Neural progenitor cell (in vitro differentiated cells): ENCODE results near the gene IFRD2. TPM values are rescaled to one million over a fixed set of nuclear protein-coding genes. Genes with fewer than 3 reads are reported as not detected.
"Not testable (repeated sequence)": the region's sequence is repeated elsewhere in the genome, so short reads cannot be mapped to it uniquely, and the experiment has no call there.

Experiments used
- DNase-seq: peaks from one replicate; pipeline ENCODE4 v3.0.0-alpha.2; 2016; ENCODE audit warnings: low spot score
- H2AFZ ChIP-seq: fragments of 200-600 bp; sonication (generic); replicated peaks from 2 replicates; pipeline ENCODE4 v1.6.1; 2016; ENCODE audit warnings: antibody characterized with exemption
- H3F3A ChIP-seq: fragments of 200-600 bp; sonication (generic); 2 replicates; pipeline ENCODE4 v1.6.1; 2016; ENCODE audit warnings: antibody characterized with exemption, low read depth
- H3K27ac ChIP-seq: fragments of 200-600 bp; sonication (generic); 2 replicates; pipeline ENCODE4 v1.5.1; 2016; ENCODE audit warnings: mild to moderate bottlenecking
- H3K27me3 ChIP-seq: fragments of 200-600 bp; sonication (generic); 2 replicates; pipeline ENCODE4 v1.6.1; 2016; ENCODE audit warnings: mild to moderate bottlenecking, moderate library complexity
- H3K36me3 ChIP-seq: fragments of 200-600 bp; sonication (generic); 2 replicates; pipeline ENCODE4 v1.5.1; 2016
- H3K4me1 ChIP-seq: fragments of 200-600 bp; sonication (generic); 2 replicates; pipeline ENCODE4 v1.6.1; 2016; ENCODE audit warnings: mixed run types
- H3K4me2 ChIP-seq: fragments of 200-600 bp; sonication (generic); 2 replicates; pipeline ENCODE4 v1.6.1; 2016
- H3K4me3 ChIP-seq: fragments of 200-600 bp; sonication (generic); 2 replicates; pipeline ENCODE4 v1.5.1; 2016
- H3K79me2 ChIP-seq: fragments of 200-600 bp; sonication (generic); 2 replicates; pipeline ENCODE4 v1.6.1; 2016; ENCODE audit warnings: low read depth
- H3K9ac ChIP-seq: fragments of 200-600 bp; sonication (generic); 2 replicates; pipeline ENCODE4 v1.6.1; 2016
- H3K9me3 ChIP-seq: fragments of 200-600 bp; sonication (generic); 2 replicates; pipeline ENCODE4 v1.5.1; 2016; ENCODE audit warnings: low read depth
- H4K20me1 ChIP-seq: fragments of 200-600 bp; sonication (generic); 2 replicates; pipeline ENCODE4 v1.6.1; 2016; ENCODE audit warnings: low read depth
- H3K27ac Mint-ChIP-seq: 3 replicates; pipeline ENCODE4 v1.8.0; 2021; ENCODE audit warnings: mixed read lengths
- H3K27me3 Mint-ChIP-seq: 2 replicates; pipeline ENCODE4 v1.8.0; 2022; ENCODE audit warnings: low read depth, mild to moderate bottlenecking, inconsistent platforms, moderate library complexity, mixed read lengths; ENCODE audit not compliant: insufficient read depth
- H3K36me3 Mint-ChIP-seq: 3 replicates; pipeline ENCODE4 v1.8.0; 2021; ENCODE audit warnings: mixed read lengths
- H3K4me1 Mint-ChIP-seq: 3 replicates; pipeline ENCODE4 v1.8.0; 2021; ENCODE audit warnings: mixed read lengths
- H3K4me3 Mint-ChIP-seq: 3 replicates; pipeline ENCODE4 v1.8.0; 2021; ENCODE audit warnings: mild to moderate bottlenecking, moderate library complexity, mixed read lengths
- H3K9me3 Mint-ChIP-seq: 3 replicates; pipeline ENCODE4 v1.8.0; 2020; ENCODE audit warnings: mixed read lengths
- EZH2 ChIP-seq: fragments of 200-600 bp; sonication (generic); IDR thresholded peaks from 2 replicates; pipeline ENCODE4 v1.6.1; 2017; ENCODE audit warnings: antibody characterized with exemption, mild to moderate bottlenecking, moderate library complexity
- EZH2phosphoT487 ChIP-seq: fragments of 200-600 bp; sonication (generic); IDR thresholded peaks from 2 replicates; pipeline ENCODE4 v1.6.1; 2017; ENCODE audit warnings: antibody characterized with exemption
- total RNA-seq: library from RNA; depleted of rRNA; stranded (reverse); fragments of >200 nt; gene quantifications from 2 replicates; pipeline ENCODE4 v1.2.3, GENCODE V29; 2015; ENCODE audit warnings: low replicate concordance
- TF ChIP-seq, protein P1 (sequence below): fragments of 200-600 bp; sonication (generic); IDR thresholded peaks from 2 replicates; pipeline ENCODE4 v1.5.1; 2017; ENCODE audit warnings: antibody characterized with exemption, mild to moderate bottlenecking

IFRD2 gene
- total RNA-seq, 1 donor from 2014 or later = 26.4 TPM

DNA sequence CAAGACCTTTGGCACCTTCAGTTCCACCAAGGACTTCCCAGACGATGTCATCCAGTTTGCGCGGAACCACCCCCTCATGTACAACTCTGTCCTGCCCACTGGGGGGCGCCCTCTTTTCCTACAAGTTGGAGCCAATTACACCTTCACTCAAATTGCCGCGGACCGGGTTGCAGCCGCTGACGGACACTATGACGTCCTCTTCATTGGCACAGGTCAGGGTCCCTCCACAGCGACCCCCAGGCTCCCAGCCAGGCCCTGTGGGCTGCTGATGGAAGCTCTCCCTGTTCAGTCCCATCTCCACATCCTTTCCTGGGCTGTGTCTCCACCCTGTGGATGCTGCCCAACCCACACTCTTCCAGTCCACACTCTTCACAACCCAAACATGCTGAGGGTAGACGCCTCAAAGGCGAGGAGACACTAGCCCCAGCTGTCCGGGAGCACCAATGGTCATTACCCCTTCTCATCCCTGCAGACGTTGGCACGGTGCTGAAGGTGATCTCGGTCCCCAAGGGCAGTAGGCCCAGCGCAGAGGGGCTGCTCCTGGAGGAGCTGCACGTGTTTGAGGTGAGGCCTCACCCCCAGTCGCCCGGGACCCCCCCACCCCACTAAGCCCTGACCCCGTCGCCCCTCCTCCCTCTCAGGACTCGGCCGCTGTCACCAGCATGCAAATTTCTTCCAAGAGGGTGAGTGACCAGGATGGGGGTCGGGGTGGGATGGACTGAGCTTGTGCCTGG, 17.7 kb downstream of the IFRD2 start:
- Histone ChIP-seq H3F3A (peaks cover 7% of the 10 kb centered on the region), H3K27me3 (peaks cover 59% of the 10 kb centered on the region), H3K4me1 (peaks cover 11% of the 10 kb centered on the region), H3K9ac (no peak overlapping the region), H2AFZ (no peak overlapping the region), H3K27ac (no peak overlapping the region), H3K79me2 (no peaks in the 10 kb centered on the region), H3K9me3 (no peaks in the 10 kb centered on the region), H4K20me1 (no peaks in the 10 kb centered on the region), H3K36me3 (no peaks in the 10 kb centered on the region), H3K4me2 (peak overlapping the region; percentile 88), H3K4me3 (peak overlapping the region; percentile 48)
- no peaks in the 10 kb centered on the region for H3K9me3 Mint-ChIP-seq
- peak overlapping the region; percentile 73 for H3K4me3 Mint-ChIP-seq
- H3K36me3 Mint-ChIP-seq = no peaks in the 10 kb centered on the region
- H3K27me3 Mint-ChIP-seq = peaks cover 18% of the 10 kb centered on the region
- peak overlapping the region; percentile 87 for H3K27ac Mint-ChIP-seq
- peak; percentile 86 for DNase-seq
- TF ChIP-seq EZH2 (no peak), EZH2phosphoT487 (peak; percentile 68)
- TF ChIP-seq, protein P1, sequence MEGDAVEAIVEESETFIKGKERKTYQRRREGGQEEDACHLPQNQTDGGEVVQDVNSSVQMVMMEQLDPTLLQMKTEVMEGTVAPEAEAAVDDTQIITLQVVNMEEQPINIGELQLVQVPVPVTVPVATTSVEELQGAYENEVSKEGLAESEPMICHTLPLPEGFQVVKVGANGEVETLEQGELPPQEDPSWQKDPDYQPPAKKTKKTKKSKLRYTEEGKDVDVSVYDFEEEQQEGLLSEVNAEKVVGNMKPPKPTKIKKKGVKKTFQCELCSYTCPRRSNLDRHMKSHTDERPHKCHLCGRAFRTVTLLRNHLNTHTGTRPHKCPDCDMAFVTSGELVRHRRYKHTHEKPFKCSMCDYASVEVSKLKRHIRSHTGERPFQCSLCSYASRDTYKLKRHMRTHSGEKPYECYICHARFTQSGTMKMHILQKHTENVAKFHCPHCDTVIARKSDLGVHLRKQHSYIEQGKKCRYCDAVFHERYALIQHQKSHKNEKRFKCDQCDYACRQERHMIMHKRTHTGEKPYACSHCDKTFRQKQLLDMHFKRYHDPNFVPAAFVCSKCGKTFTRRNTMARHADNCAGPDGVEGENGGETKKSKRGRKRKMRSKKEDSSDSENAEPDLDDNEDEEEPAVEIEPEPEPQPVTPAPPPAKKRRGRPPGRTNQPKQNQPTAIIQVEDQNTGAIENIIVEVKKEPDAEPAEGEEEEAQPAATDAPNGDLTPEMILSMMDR = peak; percentile 95
- H3K4me1 Mint-ChIP-seq = peaks cover 39% of the 10 kb centered on the region

- Mint-ChIP-seq H3K27ac (no peak overlapping the region), H3K4me3 (no peak overlapping the region), H3K9me3 (no peaks in the 10 kb centered on the region), H3K27me3 (peaks cover 20% of the 10 kb centered on the region), H3K36me3 (no peaks in the 10 kb centered on the region), H3K4me1 (peaks cover 44% of the 10 kb centered on the region)
- TF ChIP-seq, protein P1 = no peak
- TF ChIP-seq EZH2phosphoT487 = no peak
- TF ChIP-seq EZH2 = no peak
- no peak for DNase-seq
- Histone ChIP-seq H3K4me1 (peaks cover 20% of the 10 kb centered on the region), H2AFZ (no peak overlapping the region), H3K4me2 (no peak overlapping the region), H4K20me1 (no peaks in the 10 kb centered on the region), H3K9ac (no peak overlapping the region), H3K9me3 (no peaks in the 10 kb centered on the region), H3K4me3 (no peak overlapping the region), H3K36me3 (no peaks in the 10 kb centered on the region), H3K27ac (no peak overlapping the region), H3K79me2 (no peaks in the 10 kb centered on the region), H3K27me3 (peaks cover 59% of the 10 kb centered on the region), H3F3A (peaks cover 8% of the 10 kb centered on the region)
Measured at GRCh38 chr3:50273689-50274065, 18.6 kb downstream of the IFRD2 start.

DNA sequence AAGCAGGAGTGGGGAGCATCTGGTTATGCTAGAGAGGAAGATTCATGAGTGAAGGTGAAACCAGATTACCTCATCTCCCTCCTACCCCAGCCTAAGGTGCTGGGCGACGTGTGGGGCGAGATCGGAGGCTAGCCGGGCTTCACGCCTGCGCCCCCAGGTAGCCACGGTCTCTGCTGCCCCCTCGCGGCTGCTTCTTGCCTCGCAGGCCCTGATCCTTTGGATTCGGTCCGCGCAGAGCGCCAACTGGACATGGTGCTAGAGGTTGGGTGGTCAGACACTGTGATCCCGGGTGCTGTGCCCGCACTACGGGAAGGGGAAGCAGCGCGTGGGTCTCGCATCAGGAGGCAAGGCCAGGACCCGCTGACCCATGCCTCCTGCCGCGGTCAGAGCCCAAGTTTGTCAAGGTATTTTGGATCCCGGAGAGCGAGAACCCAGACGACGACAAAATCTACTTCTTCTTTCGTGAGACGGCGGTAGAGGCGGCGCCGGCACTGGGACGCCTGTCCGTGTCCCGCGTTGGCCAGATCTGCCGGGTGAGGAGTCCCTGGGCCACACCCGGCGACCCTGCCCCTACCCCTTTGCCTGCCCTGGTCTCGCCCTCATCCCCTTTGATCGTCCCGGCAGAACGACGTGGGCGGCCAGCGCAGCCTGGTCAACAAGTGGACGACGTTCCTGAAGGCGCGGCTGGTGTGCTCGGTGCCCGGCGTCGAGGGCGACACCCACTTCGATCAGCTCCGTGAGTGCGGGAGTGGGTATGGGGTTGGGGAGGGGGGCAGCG, 19.1 kb downstream of the IFRD2 start:
- peaks cover 50% of the 10 kb centered on the region for H3K4me1 Mint-ChIP-seq
- peak overlapping the region; percentile 48 for H2AFZ ChIP-seq

GRCh38 chr3:50272538-50272910, 19.7 kb downstream of the IFRD2 start:
- not testable (repeated sequence) for H3K4me3 ChIP-seq, H3K4me2 ChIP-seq, H3K9me3 Mint-ChIP-seq, H3K36me3 ChIP-seq, H3K4me3 Mint-ChIP-seq, H4K20me1 ChIP-seq, H3K9me3 ChIP-seq, H3K79me2 ChIP-seq, DNase-seq, H3K9ac ChIP-seq, H2AFZ ChIP-seq, H3K27ac Mint-ChIP-seq, H3K27ac ChIP-seq, H3K36me3 Mint-ChIP-seq
- Histone ChIP-seq H3K27me3 (peaks cover 48% of the 10 kb centered on the region), H3K4me1 (peaks cover 31% of the 10 kb centered on the region), H3F3A (peaks cover 14% of the 10 kb centered on the region)
- peaks cover 18% of the 10 kb centered on the region for H3K27me3 Mint-ChIP-seq
- peaks cover 54% of the 10 kb centered on the region for H3K4me1 Mint-ChIP-seq

More for the DNA sequence above, 19.1 kb downstream of the IFRD2 start:
- H3K27me3 Mint-ChIP-seq = peaks cover 20% of the 10 kb centered on the region
- peaks cover 13% of the 10 kb centered on the region for H3F3A ChIP-seq
- peak; percentile 89 for DNase-seq
- no peaks in the 10 kb centered on the region for H3K79me2 ChIP-seq
- H4K20me1 ChIP-seq = no peaks in the 10 kb centered on the region
- H3K27ac Mint-ChIP-seq = peak overlapping the region; percentile 76
- no peaks in the 10 kb centered on the region for H3K36me3 ChIP-seq
- TF ChIP-seq, protein P1 = peak; percentile 96
- TF ChIP-seq EZH2 = no peak
- TF ChIP-seq EZH2phosphoT487 = peak; percentile 54
- no peak overlapping the region for H3K27ac ChIP-seq
- no peak overlapping the region for H3K9ac ChIP-seq
- H3K4me3 Mint-ChIP-seq = peak overlapping the region; percentile 79
- H3K36me3 Mint-ChIP-seq = no peaks in the 10 kb centered on the region
- H3K27me3 ChIP-seq = peaks cover 54% of the 10 kb centered on the region
- H3K4me3 ChIP-seq = peak overlapping the region; percentile 31
- H3K9me3 Mint-ChIP-seq = no peaks in the 10 kb centered on the region
- H3K4me2 ChIP-seq = peak overlapping the region; percentile 66
- H3K4me1 ChIP-seq = peaks cover 25% of the 10 kb centered on the region
- H3K9me3 ChIP-seq = no peaks in the 10 kb centered on the region
